Measurements from ENCODE around the gene CETP. TPM values are rescaled to one million over a fixed set of nuclear protein-coding genes. Genes with fewer than 3 reads are reported as not detected.

CETP gene
- total RNA-seq, 1 donor from 2014 or later = 0.13 TPM

DNA sequence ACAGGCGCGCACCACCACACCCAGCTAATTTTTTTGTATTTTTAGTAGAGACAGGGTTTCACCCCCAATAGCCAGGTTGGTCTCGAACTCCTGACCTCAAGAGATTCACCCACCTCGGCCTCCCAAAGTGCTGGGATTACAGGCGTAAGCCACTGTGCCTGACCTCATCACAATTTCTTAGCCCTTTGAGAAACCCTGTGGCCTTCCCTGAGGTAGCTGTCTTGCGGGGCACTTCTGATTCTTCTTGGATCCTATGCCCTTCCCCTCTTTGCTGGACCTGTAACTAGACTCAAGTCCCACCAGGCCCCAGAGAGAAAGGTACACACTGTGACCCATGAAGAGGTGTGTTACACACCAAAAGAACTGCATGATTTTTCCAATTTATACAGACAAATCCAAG, 13.5 kb upstream of the CETP start:
- H3K27ac Mint-ChIP-seq = no peak overlapping the region
- TF ChIP-seq, protein P1, sequence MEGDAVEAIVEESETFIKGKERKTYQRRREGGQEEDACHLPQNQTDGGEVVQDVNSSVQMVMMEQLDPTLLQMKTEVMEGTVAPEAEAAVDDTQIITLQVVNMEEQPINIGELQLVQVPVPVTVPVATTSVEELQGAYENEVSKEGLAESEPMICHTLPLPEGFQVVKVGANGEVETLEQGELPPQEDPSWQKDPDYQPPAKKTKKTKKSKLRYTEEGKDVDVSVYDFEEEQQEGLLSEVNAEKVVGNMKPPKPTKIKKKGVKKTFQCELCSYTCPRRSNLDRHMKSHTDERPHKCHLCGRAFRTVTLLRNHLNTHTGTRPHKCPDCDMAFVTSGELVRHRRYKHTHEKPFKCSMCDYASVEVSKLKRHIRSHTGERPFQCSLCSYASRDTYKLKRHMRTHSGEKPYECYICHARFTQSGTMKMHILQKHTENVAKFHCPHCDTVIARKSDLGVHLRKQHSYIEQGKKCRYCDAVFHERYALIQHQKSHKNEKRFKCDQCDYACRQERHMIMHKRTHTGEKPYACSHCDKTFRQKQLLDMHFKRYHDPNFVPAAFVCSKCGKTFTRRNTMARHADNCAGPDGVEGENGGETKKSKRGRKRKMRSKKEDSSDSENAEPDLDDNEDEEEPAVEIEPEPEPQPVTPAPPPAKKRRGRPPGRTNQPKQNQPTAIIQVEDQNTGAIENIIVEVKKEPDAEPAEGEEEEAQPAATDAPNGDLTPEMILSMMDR (IDR thresholded peaks at IDR 0.05; ENCODE audit: unreplicated experiment) = no peak

DNA sequence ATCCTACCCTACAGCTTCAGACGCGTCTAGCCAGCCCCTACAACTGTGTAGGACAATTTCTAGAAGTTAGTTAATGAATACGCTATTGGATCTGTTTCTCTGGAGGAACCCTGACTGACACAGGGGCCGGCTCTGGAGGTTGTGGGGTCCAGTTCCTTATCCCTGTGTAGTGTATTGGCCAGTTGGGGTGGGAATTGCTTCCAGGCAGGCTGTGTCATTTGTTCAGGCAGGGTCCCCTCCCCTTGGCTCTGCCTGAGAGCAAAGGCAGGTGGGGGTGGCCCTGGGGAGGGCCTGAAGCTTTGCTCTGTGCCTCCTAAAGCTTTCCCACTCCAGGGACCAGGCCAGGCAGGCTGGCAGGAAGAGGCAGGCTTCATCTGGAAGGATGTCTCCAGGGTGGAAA, 11.7 kb upstream of the CETP start:
- no peak for DNase-seq (ENCODE audit: low spot score in 2 of 2, unreplicated experiment in 2 of 2)
- H3K27ac Mint-ChIP-seq = no peak overlapping the region
- no peaks in the 10 kb centered on the region for H3K9me3 Mint-ChIP-seq
- H3K27me3 Mint-ChIP-seq (ENCODE audit: low read depth) = no peaks in the 10 kb centered on the region
- no peak overlapping the region for H3K4me3 Mint-ChIP-seq
- TF ChIP-seq, protein P1 (IDR thresholded peaks at IDR 0.05; ENCODE audit: unreplicated experiment) = no peak
- H3K4me1 Mint-ChIP-seq = peaks cover 4% of the 10 kb centered on the region
- H3K36me3 Mint-ChIP-seq = peaks cover under 1% of the 10 kb centered on the region

More for the DNA sequence above, 13.5 kb upstream of the CETP start:
- Mint-ChIP-seq H3K4me3 (no peak overlapping the region), H3K4me1 (peaks cover 4% of the 10 kb centered on the region), H3K27me3 (ENCODE audit: low read depth) (no peaks in the 10 kb centered on the region), H3K36me3 (peaks cover 5% of the 10 kb centered on the region), H3K9me3 (no peaks in the 10 kb centered on the region)
- no peak for DNase-seq (ENCODE audit: low spot score in 2 of 2, unreplicated experiment in 2 of 2)

DNA sequence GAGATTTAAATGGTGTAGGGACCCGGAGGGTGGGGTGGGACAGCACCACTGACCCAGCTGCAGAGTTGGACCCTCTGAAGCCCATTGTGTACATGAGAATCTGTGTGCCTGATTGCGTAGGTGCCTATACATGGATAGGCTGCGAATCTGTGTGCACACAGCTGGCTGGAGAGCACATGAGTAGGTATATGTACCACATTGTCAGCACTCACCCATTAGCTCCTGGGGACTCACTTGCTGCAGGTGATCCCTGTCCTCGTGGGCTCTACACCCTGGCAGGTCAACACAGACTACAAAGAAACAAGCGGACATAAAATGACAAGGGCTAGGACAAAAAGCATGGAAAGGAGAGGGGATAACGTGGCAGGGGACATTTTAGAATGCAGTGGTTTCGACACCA, 11.3 kb upstream of the CETP start:
- no peaks in the 10 kb centered on the region for H3K9me3 Mint-ChIP-seq
- no peaks in the 10 kb centered on the region for H3K36me3 Mint-ChIP-seq
- H3K4me1 Mint-ChIP-seq = peaks cover 4% of the 10 kb centered on the region
- DNase-seq (ENCODE audit: low spot score in 2 of 2, unreplicated experiment in 2 of 2) = no peak
- no peak overlapping the region for H3K27ac Mint-ChIP-seq
- no peak overlapping the region for H3K4me3 Mint-ChIP-seq
- TF ChIP-seq, protein P1 (IDR thresholded peaks at IDR 0.05; ENCODE audit: unreplicated experiment) = no peak
- H3K27me3 Mint-ChIP-seq (ENCODE audit: low read depth) = no peaks in the 10 kb centered on the region

DNA sequence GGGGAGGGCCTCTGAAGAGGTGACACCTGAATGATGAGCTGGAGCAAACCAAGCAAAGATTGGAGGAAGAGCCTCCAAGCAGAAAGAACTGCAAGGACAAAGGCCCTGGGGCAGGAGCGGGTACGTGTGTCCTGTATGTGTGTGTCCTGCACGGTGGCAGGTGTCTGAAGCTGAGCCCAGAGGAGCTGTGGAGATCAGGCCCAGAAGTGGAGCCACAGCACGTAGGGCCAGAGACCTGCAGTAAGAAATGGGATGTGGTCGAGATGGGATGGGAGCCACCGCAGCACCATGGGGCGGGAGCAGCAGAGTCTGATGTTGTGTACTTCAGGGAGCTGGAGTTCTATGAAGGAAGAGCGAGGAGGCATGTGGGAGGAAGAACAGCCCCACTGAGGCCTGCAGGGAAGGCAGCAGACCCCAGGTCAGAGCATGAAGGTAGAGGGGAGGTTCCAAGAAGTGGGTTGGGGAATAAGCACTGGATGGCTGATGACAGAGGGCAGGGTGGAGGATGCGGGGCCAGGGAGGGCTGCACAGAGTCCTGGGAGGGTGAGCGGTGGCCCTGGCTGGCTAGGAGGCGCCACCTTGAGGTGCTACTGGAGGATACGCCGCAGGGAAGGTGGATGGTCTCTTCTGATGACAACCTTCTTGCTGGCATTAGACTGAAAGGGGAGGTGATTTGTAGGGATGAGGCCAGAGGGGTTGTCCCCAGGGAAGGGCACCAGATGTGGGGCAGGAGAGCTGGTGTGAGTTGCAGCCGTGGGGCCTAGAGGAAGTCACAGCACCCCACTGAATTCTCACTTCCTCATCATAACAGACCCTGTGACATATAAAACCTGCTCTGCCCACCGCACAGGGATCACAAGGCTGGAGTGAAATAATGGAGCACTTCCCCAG, 10.6 kb upstream of the CETP start:
- H3K27ac Mint-ChIP-seq = no peak overlapping the region
- TF ChIP-seq, protein P1 (IDR thresholded peaks at IDR 0.05; ENCODE audit: unreplicated experiment) = no peak
- peaks cover 4% of the 10 kb centered on the region for H3K4me1 Mint-ChIP-seq
- no peaks in the 10 kb centered on the region for H3K36me3 Mint-ChIP-seq
- no peak for DNase-seq (ENCODE audit: low spot score in 2 of 2, unreplicated experiment in 2 of 2)
- H3K4me3 Mint-ChIP-seq = no peak overlapping the region
- no peaks in the 10 kb centered on the region for H3K27me3 Mint-ChIP-seq (ENCODE audit: low read depth)
- H3K9me3 Mint-ChIP-seq = peaks cover 3% of the 10 kb centered on the region

DNA sequence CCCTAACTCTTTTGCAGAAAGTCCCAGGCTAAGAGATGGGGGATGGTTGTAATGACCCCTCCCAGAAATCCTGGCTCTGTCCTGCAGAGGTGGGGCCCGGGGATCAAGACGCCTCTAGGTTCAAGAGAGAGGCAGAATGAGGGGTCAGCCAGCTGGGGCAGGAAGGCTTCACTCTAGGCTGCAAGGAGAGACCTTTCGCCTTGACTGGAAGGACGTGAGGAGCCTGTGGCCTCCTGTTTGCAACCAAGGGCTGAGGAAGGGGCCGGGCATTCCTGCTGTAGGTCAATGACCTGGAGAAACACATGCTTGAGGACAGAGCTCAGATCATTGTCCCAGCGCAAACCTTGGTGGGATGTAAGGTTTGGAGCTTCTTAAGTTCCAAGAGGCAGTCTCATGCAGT, 8.7 kb upstream of the CETP start:
- no peak overlapping the region for H3K27ac Mint-ChIP-seq
- H3K36me3 Mint-ChIP-seq = no peaks in the 10 kb centered on the region
- H3K9me3 Mint-ChIP-seq = peaks cover 5% of the 10 kb centered on the region
- H3K4me3 Mint-ChIP-seq = no peak overlapping the region
- no peak for DNase-seq (ENCODE audit: low spot score in 2 of 2, unreplicated experiment in 2 of 2)
- TF ChIP-seq, protein P1 (IDR thresholded peaks at IDR 0.05; ENCODE audit: unreplicated experiment) = no peak
- H3K4me1 Mint-ChIP-seq = no peaks in the 10 kb centered on the region
- no peaks in the 10 kb centered on the region for H3K27me3 Mint-ChIP-seq (ENCODE audit: low read depth)
